Neuron (in vitro differentiated cells): ENCODE measurements around the gene PRPS1.
"Not testable (repeated sequence)": the region's sequence is repeated elsewhere in the genome, so short reads cannot be mapped to it uniquely, and the experiment has no call there.

Experiments used
- H2AFZ ChIP-seq: one replicate; pipeline ENCODE4 v1.6.1; 2013; ENCODE audit warnings: low read depth, mild to moderate bottlenecking, inconsistent platforms, low read length, moderate library complexity
- H3K27me3 ChIP-seq: one replicate; pipeline ENCODE4 v1.6.1; 2013; ENCODE audit warnings: low read length; ENCODE audit not compliant: insufficient read depth
- H3K36me3 ChIP-seq: one replicate; pipeline ENCODE4 v1.6.1; 2013; ENCODE audit warnings: low read length; ENCODE audit not compliant: insufficient read depth
- H3K4me1 ChIP-seq: one replicate; pipeline ENCODE4 v1.6.1; 2013; ENCODE audit warnings: low read length; ENCODE audit not compliant: insufficient read depth
- H3K4me3 ChIP-seq: 2 replicates; pipeline ENCODE4 v1.5.1; 2013; ENCODE audit warnings: mild to moderate bottlenecking, low read length, moderate library complexity
- H3K9me3 ChIP-seq: one replicate; pipeline ENCODE4 v1.6.1; 2013; ENCODE audit warnings: low read length

Gene PRPS1

DNA sequence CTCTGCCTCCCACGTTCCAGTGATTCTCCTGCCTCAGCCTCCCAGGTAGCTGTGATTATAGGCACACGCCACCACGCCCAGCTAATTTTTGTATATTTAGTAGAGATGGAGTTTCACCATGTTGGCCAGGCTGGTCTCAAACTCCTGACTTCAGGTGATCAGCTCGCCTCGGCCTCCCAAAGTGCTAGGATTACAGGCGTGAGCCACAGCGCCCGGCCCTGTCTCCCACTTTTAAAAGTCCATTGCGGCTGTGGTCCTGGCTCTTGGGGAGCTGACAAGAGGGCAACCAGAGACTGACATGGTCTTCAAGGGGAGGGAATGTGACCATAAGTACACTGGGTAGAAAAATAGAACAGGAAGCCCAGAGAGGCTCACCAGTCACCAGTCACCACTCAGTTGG lies 42.9 kb downstream of the PRPS1 start:
- H3K36me3 ChIP-seq, H2AFZ ChIP-seq, H3K4me3 ChIP-seq, H3K4me1 ChIP-seq, H3K9me3 ChIP-seq: not testable (repeated sequence)
- H3K27me3 ChIP-seq = peaks cover 11% of the 10 kb centered on the region

DNA sequence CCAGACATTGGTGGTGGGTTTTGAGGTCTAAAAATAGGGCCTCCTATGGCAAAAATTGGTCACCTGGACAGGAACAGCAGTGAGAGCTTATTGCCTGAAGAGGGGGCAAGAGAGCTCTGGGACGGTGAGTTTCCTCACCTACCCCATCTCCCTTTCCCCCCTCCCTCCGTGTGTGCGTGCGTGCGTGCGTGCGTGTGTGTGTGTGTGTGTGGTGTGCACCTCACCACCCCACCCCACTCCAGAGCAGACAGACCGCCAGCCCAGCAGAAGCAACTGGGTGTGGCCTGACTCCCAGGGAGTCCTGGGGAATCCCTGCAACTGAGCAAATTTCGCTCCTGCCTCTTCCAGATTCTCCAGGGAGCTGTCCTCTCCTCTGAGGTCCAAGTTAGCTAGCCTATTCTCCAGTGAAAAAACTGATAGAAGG lies 44.7 kb downstream of the PRPS1 start:
- H3K36me3 ChIP-seq = no peaks in the 10 kb centered on the region
- H2AFZ ChIP-seq = no peak overlapping the region
- peaks cover 14% of the 10 kb centered on the region for H3K27me3 ChIP-seq
- H3K4me3 ChIP-seq = no peak overlapping the region
- H3K9me3 ChIP-seq = no peaks in the 10 kb centered on the region
- H3K4me1 ChIP-seq = no peaks in the 10 kb centered on the region

DNA sequence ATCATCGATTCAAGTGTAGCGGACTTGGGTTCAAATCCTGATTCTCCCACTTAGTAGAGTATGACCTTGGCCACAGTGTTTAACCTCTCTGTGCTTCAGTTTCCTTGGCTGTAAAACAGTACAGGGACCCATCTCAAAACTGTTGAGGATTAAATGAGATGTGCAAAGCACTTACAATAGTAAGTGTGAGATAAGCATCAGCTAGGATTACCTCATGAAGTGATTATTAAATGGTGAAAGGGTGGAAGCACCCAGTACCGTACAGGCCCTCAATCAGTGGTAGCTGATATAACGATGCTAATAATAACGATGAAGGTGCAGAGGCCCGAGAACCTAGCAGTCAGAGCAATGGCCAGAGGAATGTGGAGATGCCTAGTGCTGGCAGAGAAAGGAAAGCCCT lies 45.1 kb downstream of the PRPS1 start:
- Histone ChIP-seq H3K36me3 (no peaks in the 10 kb centered on the region), H2AFZ (no peak overlapping the region), H3K4me3 (no peak overlapping the region), H3K4me1 (no peaks in the 10 kb centered on the region), H3K27me3 (peaks cover 14% of the 10 kb centered on the region), H3K9me3 (no peaks in the 10 kb centered on the region)

DNA sequence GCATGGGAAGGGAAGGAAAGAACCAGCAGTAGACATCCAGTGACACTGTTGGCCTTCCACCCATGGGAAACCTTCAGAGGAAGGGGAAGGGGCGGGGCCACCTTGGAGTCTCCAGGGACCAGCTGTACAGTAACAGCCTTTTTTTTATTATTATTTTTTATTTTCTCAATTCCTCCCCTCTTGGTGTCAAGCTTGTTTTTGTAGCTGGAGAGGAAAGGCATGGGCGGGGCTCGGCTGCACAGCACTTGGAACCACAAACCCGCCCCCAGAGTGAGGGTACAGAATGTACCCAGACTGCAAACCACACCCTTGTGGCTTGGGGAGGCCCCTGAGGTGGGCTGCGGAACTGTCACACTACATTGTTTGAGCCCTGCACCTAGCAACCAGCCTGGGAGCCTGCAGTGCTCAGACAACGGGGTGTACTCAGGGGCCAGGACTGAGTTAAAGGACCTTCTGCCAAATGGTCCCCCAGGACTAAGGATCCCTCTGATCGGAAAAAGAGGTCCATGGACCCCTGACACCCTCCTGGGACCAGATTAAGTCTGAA lies 45.7 kb downstream of the PRPS1 start:
- Histone ChIP-seq H2AFZ (no peak overlapping the region), H3K36me3 (no peaks in the 10 kb centered on the region), H3K27me3 (peaks cover 15% of the 10 kb centered on the region), H3K9me3 (no peaks in the 10 kb centered on the region), H3K4me3 (no peak overlapping the region), H3K4me1 (no peaks in the 10 kb centered on the region)

DNA sequence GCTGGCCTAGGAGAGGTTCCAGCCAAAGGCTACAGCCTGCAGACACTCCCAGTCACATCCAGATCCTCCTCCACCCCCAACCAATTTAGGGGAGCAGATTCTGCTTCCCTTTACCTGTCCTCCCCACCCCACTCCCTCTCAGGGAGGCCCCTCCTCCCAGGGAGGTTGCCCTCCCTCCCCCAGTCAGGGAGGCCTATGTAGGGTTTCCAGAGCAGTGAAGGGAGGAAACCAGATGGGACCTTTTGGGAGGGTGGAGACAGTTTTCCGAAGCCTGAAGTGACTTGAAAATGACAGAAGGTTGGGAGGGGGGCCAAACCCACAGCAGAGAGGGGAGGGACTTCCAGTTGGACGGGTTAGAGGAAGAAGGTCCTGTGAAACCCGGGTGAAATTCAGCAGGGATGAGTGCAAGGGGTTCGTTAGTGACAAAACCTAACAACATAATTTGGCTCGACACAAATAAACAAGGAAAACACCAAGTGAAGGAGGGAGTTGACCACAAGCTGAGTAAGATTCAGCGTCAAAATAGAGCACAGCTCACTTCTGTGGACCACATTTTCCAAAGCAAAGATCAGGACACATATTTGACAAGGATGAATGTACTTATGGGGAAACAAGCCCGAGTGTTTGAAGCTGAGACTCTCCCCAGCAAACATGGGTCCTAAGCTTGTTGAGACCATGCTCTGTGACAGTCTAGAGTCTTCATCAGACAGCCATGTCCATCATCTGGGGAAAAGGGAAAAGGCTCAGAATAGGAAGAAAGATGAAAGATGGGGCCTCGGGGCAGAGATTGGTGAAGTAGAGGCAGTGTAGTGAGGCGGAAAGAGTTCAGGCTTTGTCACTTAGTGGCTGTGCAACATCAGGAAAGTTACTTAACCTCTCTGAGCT lies 46.4 kb downstream of the PRPS1 start:
- Histone ChIP-seq H3K4me1 (no peaks in the 10 kb centered on the region), H2AFZ (no peak overlapping the region), H3K9me3 (no peaks in the 10 kb centered on the region), H3K4me3 (no peak overlapping the region), H3K36me3 (no peaks in the 10 kb centered on the region), H3K27me3 (peaks cover 22% of the 10 kb centered on the region)

DNA sequence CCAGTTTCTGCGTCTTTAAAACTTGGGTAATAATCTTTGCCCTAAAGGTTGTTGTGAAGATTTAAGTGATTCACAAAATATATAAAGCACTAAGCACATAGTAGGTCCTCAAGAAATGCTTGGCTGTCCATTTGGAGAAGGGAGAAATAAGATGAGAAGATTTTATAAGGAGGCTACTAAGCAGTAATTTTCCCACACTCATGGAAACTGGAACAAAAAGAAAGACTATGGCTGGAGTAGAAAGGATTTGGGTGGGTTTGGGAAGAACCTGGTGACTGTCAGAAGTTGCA lies 47.0 kb downstream of the PRPS1 start:
- Histone ChIP-seq H2AFZ (no peak overlapping the region), H3K36me3 (no peaks in the 10 kb centered on the region)

DNA sequence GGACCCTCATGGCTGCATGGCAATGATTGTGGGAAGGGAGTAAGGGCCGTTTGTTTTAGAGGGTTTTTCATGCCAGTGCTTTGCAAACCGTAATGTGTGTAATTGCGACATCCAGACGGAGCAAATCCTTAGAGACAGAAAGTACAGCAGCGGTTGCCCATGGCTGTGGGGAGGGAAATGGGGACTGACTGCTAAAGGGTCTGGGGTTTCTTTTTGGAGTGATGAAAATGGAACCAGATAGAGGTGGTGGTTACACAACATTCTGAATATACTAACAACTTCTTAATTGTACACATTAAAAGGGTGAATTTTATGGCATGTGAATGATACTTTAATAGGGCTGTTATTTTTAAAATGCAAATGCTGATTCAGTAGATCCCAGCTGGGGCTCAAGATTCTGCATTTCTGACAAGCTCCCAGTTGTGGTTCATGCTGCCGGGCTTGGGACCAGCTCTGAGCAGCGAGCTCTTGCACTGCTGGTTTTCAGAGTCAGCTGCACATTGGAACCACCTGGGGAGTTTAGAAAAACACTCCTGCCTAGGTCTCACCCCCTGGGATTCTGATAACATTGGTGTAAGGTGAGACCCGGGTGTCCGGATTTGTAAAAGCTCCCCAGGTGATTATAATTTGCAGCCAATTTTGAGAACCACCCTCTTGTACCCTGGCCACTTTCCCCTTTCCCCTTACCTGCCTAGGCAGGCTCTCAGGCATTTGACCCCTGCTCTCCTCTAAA lies 47.7 kb downstream of the PRPS1 start:
- Histone ChIP-seq H3K4me1 (no peaks in the 10 kb centered on the region), H3K9me3 (no peaks in the 10 kb centered on the region), H2AFZ (no peak overlapping the region), H3K27me3 (peaks cover 27% of the 10 kb centered on the region), H3K4me3 (no peak overlapping the region), H3K36me3 (no peaks in the 10 kb centered on the region)

More for the DNA sequence above, 47.0 kb downstream of the PRPS1 start:
- Histone ChIP-seq H3K4me3 (no peak overlapping the region), H3K4me1 (no peaks in the 10 kb centered on the region), H3K27me3 (peaks cover 23% of the 10 kb centered on the region), H3K9me3 (no peaks in the 10 kb centered on the region)

DNA sequence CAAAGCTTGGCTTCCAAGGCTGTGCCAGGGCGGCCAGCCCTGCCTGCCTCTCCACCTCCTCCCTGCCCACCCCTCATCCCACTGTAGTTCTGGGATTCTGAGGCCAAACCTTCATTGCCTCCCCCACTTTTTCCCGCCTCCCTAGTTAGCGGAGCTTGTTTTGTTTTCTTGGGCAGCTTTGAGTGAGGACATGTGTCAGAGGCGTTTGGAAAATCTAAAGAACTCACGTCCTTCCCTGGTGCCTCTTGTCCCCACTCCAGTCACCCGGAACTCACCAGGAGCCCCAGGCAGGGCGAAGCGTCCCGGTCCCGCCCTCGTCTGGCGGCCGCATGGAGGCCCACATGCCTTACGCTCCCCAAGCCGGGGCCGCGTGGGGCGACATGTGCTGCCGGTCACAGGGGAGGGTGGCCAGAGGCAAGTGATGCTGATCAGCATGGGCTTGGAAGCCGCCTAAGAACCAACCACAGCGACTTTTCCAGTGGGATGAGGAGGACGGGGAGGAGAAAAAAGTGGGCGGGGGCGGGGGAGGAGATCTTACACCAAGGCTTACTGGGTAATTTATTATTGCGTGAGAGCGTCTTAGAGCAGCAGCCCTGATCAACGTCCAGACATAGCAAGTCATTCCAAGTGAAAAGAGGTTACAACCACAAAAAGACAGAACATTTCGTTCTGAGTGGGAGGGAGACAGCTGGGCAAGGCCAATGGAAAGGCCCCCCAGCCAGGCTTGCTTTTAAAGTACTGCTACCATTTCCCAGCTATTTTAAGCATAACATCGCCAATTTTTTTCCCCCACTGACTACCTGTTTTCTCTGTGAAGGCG lies 48.5 kb downstream of the PRPS1 start:
- Histone ChIP-seq H2AFZ (no peak overlapping the region), H3K9me3 (no peaks in the 10 kb centered on the region), H3K27me3 (peaks cover 30% of the 10 kb centered on the region), H3K36me3 (no peaks in the 10 kb centered on the region), H3K4me1 (no peaks in the 10 kb centered on the region), H3K4me3 (no peak overlapping the region)

DNA sequence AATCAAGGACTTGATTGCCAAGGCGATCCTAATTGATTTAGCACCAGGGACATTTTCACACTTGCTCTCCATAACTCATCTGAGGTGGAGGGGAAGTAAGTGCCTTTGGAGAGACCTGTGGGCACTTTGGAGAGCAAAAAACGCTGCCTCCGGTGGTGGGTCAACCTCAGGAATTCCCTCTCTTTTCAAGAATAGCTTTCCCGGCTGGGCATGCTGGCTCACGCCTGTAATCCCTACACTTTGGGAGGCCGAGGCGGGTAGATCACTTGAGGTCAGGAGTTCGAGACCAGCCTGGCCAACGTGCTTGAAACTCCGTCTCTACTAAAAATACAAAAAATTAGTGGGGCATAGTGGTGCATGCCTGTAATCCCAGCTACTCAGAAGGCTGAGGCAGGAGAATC lies 49.2 kb downstream of the PRPS1 start:
- no peak overlapping the region for H3K4me3 ChIP-seq
- no peak overlapping the region for H2AFZ ChIP-seq
- H3K36me3 ChIP-seq = no peaks in the 10 kb centered on the region
- H3K4me1 ChIP-seq = no peaks in the 10 kb centered on the region
- peaks cover 30% of the 10 kb centered on the region for H3K27me3 ChIP-seq
- no peaks in the 10 kb centered on the region for H3K9me3 ChIP-seq

DNA sequence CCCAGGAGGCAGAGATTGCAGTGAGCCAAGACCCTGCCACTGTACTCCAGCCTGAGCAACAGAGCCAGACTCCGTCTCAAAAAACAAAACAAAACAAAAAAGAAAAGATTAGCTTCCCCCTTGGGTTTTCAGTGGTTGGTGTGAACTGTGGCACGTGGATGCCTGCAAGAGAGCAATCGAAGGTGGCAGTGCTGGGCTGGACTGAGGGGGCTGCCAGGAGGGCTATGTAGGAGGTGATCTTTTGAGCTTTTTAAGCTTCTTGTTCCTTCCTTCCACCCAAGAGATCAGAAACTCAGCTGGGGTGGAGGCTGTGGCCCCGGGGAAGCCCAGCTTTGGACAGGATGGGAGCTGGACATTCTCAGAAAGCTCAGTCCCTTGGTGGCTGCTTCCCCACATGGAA lies 49.6 kb downstream of the PRPS1 start:
- H3K4me3 ChIP-seq = no peak overlapping the region
- H3K27me3 ChIP-seq = peaks cover 30% of the 10 kb centered on the region
- no peaks in the 10 kb centered on the region for H3K36me3 ChIP-seq
- H2AFZ ChIP-seq = no peak overlapping the region
- no peaks in the 10 kb centered on the region for H3K9me3 ChIP-seq
- no peaks in the 10 kb centered on the region for H3K4me1 ChIP-seq

DNA sequence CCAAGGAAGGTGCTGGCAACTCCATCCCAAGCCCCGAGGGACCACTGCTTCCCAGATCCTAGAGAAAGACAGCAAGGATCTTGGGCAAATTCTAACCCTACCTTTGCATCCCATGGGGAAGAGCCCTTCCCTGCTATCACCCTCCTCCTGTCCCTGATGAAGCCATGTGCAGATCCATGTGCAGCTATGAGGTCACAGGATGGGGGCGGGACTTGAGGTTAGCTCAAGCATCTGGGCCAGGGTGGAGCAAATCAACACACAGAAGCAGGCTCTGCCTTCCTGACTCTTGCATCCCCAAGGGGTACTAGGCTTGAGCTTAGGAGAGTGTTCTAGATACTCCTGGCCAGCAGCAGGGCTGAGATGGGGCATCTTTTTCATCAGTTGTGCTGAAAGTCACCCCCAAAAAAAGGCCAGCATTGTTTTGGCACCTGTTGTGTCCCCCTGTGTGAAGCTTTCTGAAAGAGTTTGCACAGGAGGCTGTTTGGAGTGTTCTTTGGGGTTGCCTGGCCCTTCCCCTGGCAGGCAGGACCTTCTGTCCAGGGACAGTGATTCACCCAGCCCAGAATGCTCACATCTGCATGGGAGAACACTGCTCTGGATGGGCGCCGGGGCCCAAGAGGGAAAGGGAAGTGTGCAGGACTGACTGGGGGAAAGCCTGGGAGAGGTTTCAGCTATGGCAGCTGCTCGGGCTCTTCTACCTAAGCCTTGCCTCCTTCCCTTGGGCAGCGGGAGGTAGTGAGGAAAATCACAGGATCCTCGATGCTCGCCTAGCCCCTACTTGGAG lies 50.8 kb downstream of the PRPS1 start:
- no peak overlapping the region for H3K4me3 ChIP-seq

DNA sequence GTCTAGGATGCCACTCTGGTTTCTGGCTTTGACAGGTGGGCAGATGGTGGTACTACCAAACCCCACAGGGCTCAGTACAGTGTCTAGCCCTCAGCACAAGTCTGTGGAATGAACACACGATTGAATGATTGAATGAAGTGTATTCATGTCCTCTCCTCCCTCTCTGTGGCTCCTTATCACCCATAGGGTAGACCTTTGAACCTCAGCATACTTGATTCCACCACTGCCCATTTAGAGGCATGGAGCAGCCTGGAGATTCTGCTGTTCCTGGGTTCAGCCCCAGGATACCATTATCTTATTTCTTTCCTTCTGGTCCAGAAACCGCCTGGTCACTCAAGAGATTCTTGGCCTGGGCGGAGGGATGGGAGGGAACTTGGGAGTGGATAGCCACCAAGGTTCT lies 53.9 kb downstream of the PRPS1 start:
- Histone ChIP-seq H3K4me3 (no peak overlapping the region), H3K27me3 (peaks cover 16% of the 10 kb centered on the region), H3K9me3 (no peaks in the 10 kb centered on the region), H3K4me1 (no peaks in the 10 kb centered on the region), H2AFZ (no peak overlapping the region), H3K36me3 (no peaks in the 10 kb centered on the region)

More for the DNA sequence above, 50.8 kb downstream of the PRPS1 start:
- no peaks in the 10 kb centered on the region for H3K9me3 ChIP-seq
- no peaks in the 10 kb centered on the region for H3K36me3 ChIP-seq
- H3K4me1 ChIP-seq = no peaks in the 10 kb centered on the region
- H3K27me3 ChIP-seq = peaks cover 30% of the 10 kb centered on the region
- no peak overlapping the region for H2AFZ ChIP-seq
